ENCODE data around the gene UGT8.

Gene UGT8

DNA sequence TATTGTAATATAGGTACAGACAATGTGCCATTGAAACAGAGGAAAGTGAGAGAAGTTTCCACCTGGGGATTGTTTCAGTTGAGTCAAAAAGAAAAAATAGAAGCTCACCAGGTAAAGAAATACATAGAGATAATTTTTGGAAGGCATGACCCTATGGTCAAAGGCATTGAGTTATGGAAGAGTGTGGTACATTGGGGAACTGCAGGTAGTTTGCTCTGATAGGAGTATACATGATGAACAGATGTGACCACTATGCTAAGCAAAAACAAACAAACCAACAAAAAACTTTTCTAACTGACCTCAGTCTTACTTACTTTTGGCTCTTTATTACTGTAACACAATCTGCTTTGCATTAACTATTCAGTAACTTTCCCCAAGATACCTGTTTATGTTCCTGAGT is 85.9 kb downstream of the UGT8 start:
- no peak overlapping the region for H3K4me3 ChIP-seq (replicated peaks in 1 of 2; ENCODE audit: low read depth in 2 of 2, low read length in 2 of 2)
- no peak for TF ChIP-seq CTCF (IDR thresholded peaks at IDR 0.05; ENCODE audit: low read depth, low read length)
- no peak for DNase-seq (ENCODE audit: low read depth in 2 of 2)

DNA sequence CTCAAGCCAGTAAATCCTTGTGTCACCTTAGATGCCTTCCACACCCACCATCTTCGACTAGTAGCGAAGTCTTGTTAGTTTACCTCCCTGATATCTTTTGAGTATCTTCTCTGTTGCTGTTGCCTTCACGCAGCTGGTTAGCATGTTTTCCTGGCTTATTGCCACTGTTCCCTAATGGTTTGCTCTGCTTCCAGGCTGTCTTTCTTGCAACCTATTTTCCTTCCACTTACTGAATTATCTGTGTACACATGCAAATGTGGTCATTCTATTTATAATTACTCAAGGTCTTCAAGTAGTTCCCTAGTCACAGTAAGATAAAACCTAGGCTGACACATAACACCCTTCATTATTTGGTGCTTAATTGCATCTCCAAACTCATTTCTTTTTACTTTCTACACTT is 89.5 kb downstream of the UGT8 start:
- no peak for DNase-seq (ENCODE audit: low read depth in 2 of 2)
- no peak for TF ChIP-seq CTCF (IDR thresholded peaks at IDR 0.05; ENCODE audit: low read depth, low read length)
- no peak overlapping the region for H3K4me3 ChIP-seq (replicated peaks in 1 of 2; ENCODE audit: low read depth in 2 of 2, low read length in 2 of 2)

DNA sequence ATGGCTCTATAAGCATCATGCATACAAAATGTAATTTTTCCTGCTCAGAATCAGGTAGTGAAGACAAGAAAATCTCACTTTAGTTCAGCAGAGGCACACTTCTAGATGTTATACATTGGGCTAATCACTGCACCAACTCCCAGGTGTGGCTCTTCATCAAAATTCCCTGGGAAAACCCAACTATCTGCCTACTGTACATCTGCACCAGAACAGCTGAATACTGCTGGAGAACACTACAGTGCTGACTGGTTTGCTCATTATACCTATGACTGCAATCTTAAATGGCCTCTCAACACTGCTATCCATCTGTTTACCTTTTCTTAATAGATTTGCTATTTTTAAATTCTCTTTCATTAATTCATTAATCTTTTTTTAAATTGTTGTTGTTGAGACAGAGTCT is 92.0 kb downstream of the UGT8 start:
- H3K4me3 ChIP-seq (replicated peaks in 1 of 2; ENCODE audit: low read depth in 2 of 2, low read length in 2 of 2) = no peak overlapping the region
- TF ChIP-seq CTCF (IDR thresholded peaks at IDR 0.05; ENCODE audit: low read depth, low read length) = no peak
- DNase-seq (ENCODE audit: low read depth in 2 of 2) = no peak

GRCh38 chr4:114691865-114692264 is 93.3 kb downstream of the UGT8 start:
- DNase-seq (ENCODE audit: low read depth in 2 of 2) = no peak
- no peak for TF ChIP-seq CTCF (IDR thresholded peaks at IDR 0.05; ENCODE audit: low read depth, low read length)
- no peak overlapping the region for H3K4me3 ChIP-seq (replicated peaks in 1 of 2; ENCODE audit: low read depth in 2 of 2, low read length in 2 of 2)

DNA sequence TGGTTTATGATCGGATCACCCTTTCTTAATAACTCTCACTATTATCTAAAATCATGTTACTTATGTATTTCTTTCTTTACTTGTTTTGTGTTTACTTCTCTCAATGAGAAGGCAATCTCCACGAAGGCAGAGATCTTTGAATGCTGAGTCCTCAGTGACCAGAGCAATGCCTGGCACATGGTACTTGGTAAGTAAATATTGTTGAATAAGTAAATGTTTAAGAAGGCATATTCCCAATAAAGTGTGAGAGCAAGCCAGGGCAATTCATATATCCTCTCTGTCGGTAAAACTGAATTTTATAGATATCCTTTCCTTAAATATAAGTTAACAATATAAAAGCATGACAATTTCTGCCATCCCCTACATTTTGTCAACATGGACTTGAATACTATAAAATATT is 94.4 kb downstream of the UGT8 start:
- H3K4me3 ChIP-seq (replicated peaks in 1 of 2; ENCODE audit: low read depth in 2 of 2, low read length in 2 of 2) = no peak overlapping the region
- no peak for DNase-seq (ENCODE audit: low read depth in 2 of 2)
- TF ChIP-seq CTCF (IDR thresholded peaks at IDR 0.05; ENCODE audit: low read depth, low read length) = no peak

DNA sequence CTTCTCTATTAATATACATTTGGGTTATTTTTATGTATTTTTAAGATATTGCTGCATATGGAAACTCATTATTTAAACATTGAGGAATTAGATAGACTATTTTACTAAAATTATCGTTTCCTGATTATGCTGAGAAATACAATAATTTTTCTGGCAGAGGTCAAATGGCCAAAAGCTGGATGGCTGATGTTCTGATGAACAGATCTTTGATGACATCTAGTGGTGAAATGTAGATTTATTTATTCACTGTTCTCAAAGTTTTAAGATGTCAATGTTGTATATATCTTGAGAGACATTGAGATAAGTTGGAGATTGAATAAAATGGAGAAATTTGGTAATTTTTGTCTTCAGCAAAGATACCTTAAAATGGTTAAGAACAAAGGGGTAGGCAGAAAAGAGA is 96.2 kb downstream of the UGT8 start:
- peak; percentile 32 for TF ChIP-seq CTCF (IDR thresholded peaks at IDR 0.05; ENCODE audit: low read depth, low read length)
- DNase-seq (ENCODE audit: low read depth in 2 of 2) = peak; percentile 41 to 57
- H3K4me3 ChIP-seq (replicated peaks in 1 of 2; ENCODE audit: low read depth in 2 of 2, low read length in 2 of 2) = no peak overlapping the region

DNA sequence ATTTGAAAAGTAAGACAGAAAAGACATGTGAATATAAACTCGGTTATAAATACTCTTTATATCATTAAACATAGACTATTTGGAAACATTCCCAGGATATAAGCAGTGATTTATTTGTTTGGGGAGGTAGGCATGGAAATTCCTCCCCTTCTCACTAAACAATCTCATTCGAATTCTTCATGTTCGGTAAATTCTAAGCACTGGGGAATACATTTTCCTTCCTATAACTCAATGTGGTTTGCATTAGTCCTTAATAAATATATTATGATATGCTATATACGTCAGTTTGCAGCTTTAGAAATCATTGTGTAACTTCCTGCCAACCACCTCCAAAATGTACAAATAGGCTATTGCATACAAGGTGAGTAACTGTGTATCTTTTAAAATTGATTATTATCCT is 99.6 kb downstream of the UGT8 start:
- H3K4me3 ChIP-seq (replicated peaks in 1 of 2; ENCODE audit: low read depth in 2 of 2, low read length in 2 of 2) = no peak overlapping the region
- DNase-seq (ENCODE audit: low read depth in 2 of 2) = no peak
- TF ChIP-seq CTCF (IDR thresholded peaks at IDR 0.05; ENCODE audit: low read depth, low read length) = no peak
